IMR-90 (cell line): ENCODE measurements around the gene ADAMTS9. TPM values are rescaled to one million over a fixed set of nuclear protein-coding genes. Genes with fewer than 3 reads are reported as not detected.

Experiments
- ATAC-seq: fragments of 200-7000 bp; cut with Tn5 transposase; 2 replicates; pipeline ENCODE4 v1.9.1; 2020; ENCODE audit warnings: low read depth, mild to moderate bottlenecking, moderate library complexity
- BruUV-seq: library from RNA; stranded (reverse); fragments of 400-500 nt; replicated peaks from 2 replicates; lab custom pipeline; 2021; lab: Mats Ljungman, UMichigan
- CTCF ChIA-PET: fragments of 300-600 bp; formaldehyde crosslinking; extraction: SDS; loops from one replicate; lab custom pipeline; 2021; ENCODE audit warnings: antibody characterized with exemption; lab: Yijun Ruan, JAX
- POLR2A ChIA-PET: fragments of 300-600 bp; sonication (Branson Sonifier 250); formaldehyde crosslinking; loops from one replicate; lab custom pipeline; 2022; ENCODE audit warnings: antibody characterized with exemption; ENCODE audit not compliant: unreplicated experiment; lab: Charles Lee
- DNase-seq: peaks from one replicate; pipeline ENCODE4 v3.0.0; 2013
- H2AFZ ChIP-seq: replicated peaks from 2 replicates; pipeline ENCODE3; 2013; ENCODE audit warnings: low read length, mild to moderate bottlenecking; ENCODE audit not compliant: poor library complexity
- H2AK5ac ChIP-seq: 2 replicates; pipeline ENCODE4 v1.6.1; 2013; ENCODE audit warnings: low read depth, low read length, inconsistent platforms
- H2AK9ac ChIP-seq: replicated peaks from 2 replicates; pipeline ENCODE3; 2013; ENCODE audit warnings: mild to moderate bottlenecking, low read depth, low read length, moderate library complexity; ENCODE audit not compliant: poor library complexity
- H2BK120ac ChIP-seq: 2 replicates; pipeline ENCODE4 v1.6.1; 2013; ENCODE audit warnings: low read depth, low read length, inconsistent platforms
- H2BK15ac ChIP-seq: 3 replicates; pipeline ENCODE4 v1.6.1; 2013; ENCODE audit warnings: low read depth, low read length, inconsistent platforms
- H2BK20ac ChIP-seq: 2 replicates; pipeline ENCODE4 v1.6.1; 2013; ENCODE audit warnings: low read depth, mild to moderate bottlenecking, inconsistent platforms, low read length, moderate library complexity
- H2BK5ac ChIP-seq: 2 replicates; pipeline ENCODE4 v1.6.1; 2013; ENCODE audit warnings: mild to moderate bottlenecking, low read depth, low read length, inconsistent platforms; ENCODE audit not compliant: poor library complexity, severe bottlenecking
- H3K14ac ChIP-seq: replicated peaks from 2 replicates; pipeline ENCODE4 v1.6.1; 2013; ENCODE audit warnings: low read depth, low read length, inconsistent platforms
- H3K18ac ChIP-seq: 2 replicates; pipeline ENCODE4 v1.6.1; 2013; ENCODE audit warnings: low read depth, low read length, control low read depth
- H3K23ac ChIP-seq: 2 replicates; pipeline ENCODE4 v1.6.1; 2013; ENCODE audit warnings: low read depth, low read length, inconsistent platforms
- H3K27ac ChIP-seq: 2 replicates; pipeline ENCODE4 v1.5.1; 2013; ENCODE audit warnings: mild to moderate bottlenecking, control low read depth, low read length; ENCODE audit not compliant: insufficient read depth
- H3K27me3 ChIP-seq: 2 replicates; pipeline ENCODE4 v1.6.1; 2013; ENCODE audit warnings: low read length; ENCODE audit not compliant: control insufficient read depth, insufficient read depth
- H3K36me3 ChIP-seq: 2 replicates; pipeline ENCODE4 v1.6.1; 2013; ENCODE audit warnings: low read length, mixed read lengths; ENCODE audit not compliant: control insufficient read depth, insufficient read depth
- H3K4ac ChIP-seq: 2 replicates; pipeline ENCODE4 v1.6.1; 2013; ENCODE audit warnings: low read depth, low read length, inconsistent platforms
- H3K4me1 ChIP-seq: 2 replicates; pipeline ENCODE4 v1.6.1; 2013; ENCODE audit warnings: low read length, mixed read lengths; ENCODE audit not compliant: control insufficient read depth, insufficient read depth
- H3K4me2 ChIP-seq: 2 replicates; pipeline ENCODE4 v1.6.1; 2013; ENCODE audit warnings: low read depth, mild to moderate bottlenecking, control low read depth, low read length, moderate library complexity
- H3K4me3 ChIP-seq: 2 replicates; pipeline ENCODE4 v1.5.1; 2013; ENCODE audit warnings: low read depth, mild to moderate bottlenecking, control low read depth, low read length, moderate library complexity; ENCODE audit not compliant: insufficient read depth
- H3K56ac ChIP-seq: 2 replicates; pipeline ENCODE4 v1.6.1; 2013; ENCODE audit warnings: low read length, inconsistent platforms; ENCODE audit not compliant: insufficient read depth; ENCODE audit errors: extremely low read depth
- H3K79me1 ChIP-seq, 2 experiments: 2 replicates each; pipeline ENCODE4 v1.6.1; 2013; ENCODE audit warnings: low read length in 2 of 2, inconsistent platforms in 1 of 2, low read depth in 1 of 2
- H3K9ac ChIP-seq: 2 replicates; pipeline ENCODE4 v1.6.1; 2013; ENCODE audit warnings: low read depth, low read length, control low read depth
- H3K9me1 ChIP-seq: 2 replicates; pipeline ENCODE4 v1.6.1; 2013; ENCODE audit warnings: low read length, inconsistent platforms; ENCODE audit not compliant: insufficient read depth
- H3K9me3 ChIP-seq: 2 replicates; pipeline ENCODE4 v1.6.1; 2013; ENCODE audit warnings: low read length; ENCODE audit not compliant: control insufficient read depth, insufficient read depth
- H4K20me1 ChIP-seq: 2 replicates; pipeline ENCODE4 v1.6.1; 2013; ENCODE audit warnings: low read length, inconsistent platforms; ENCODE audit not compliant: insufficient read depth
- H4K5ac ChIP-seq: 2 replicates; pipeline ENCODE4 v1.6.1; 2013; ENCODE audit warnings: mild to moderate bottlenecking, low read depth, low read length, control low read depth
- H4K8ac ChIP-seq, 2 experiments: 2 replicates each; pipeline ENCODE4 v1.6.1; 2013; ENCODE audit warnings: low read depth in 2 of 2, low read length in 2 of 2, control low read depth in 1 of 2, inconsistent platforms in 1 of 2
- H4K91ac ChIP-seq: 2 replicates; pipeline ENCODE4 v1.6.1; 2013; ENCODE audit warnings: low read depth, low read length, inconsistent platforms; ENCODE audit not compliant: insufficient read depth
- BHLHE40 ChIP-seq: fragments of 150-350 bp; IDR thresholded peaks from 2 replicates; pipeline ENCODE4 v1.6.1; 2016; ENCODE audit warnings: mild to moderate bottlenecking, low read depth, low read length
- CEBPB ChIP-seq: IDR thresholded peaks from 2 replicates; pipeline ENCODE4 v1.6.1; 2012; ENCODE audit warnings: low read depth, low read length, improper control_type of control experiment
- CHD1 ChIP-seq: IDR thresholded peaks from 2 replicates; pipeline ENCODE4 v1.6.1; 2012; ENCODE audit warnings: low read depth, low read length, improper control_type of control experiment
- CTCF ChIP-seq: conservative IDR thresholded peaks from 2 replicates; pipeline ENCODE4 v1.5.1; 2012; ENCODE audit warnings: mild to moderate bottlenecking, low read depth, low read length, improper control_type of control experiment
- ELK1 ChIP-seq: fragments of 150-350 bp; IDR thresholded peaks from 2 replicates; pipeline ENCODE4 v1.6.1; 2016; ENCODE audit warnings: low read depth, mild to moderate bottlenecking, low read length, moderate library complexity, borderline replicate concordance
- MAFK ChIP-seq: IDR thresholded peaks from 2 replicates; pipeline ENCODE4 v1.6.1; 2012; ENCODE audit warnings: low read depth, low read length, improper control_type of control experiment
- MAZ ChIP-seq: IDR thresholded peaks from 2 replicates; pipeline ENCODE4 v1.6.1; 2012; ENCODE audit warnings: low read depth, mild to moderate bottlenecking, low read length, improper control_type of control experiment, moderate library complexity, borderline replicate concordance
- MXI1 ChIP-seq: IDR thresholded peaks from 2 replicates; pipeline ENCODE4 v1.6.1; 2012; ENCODE audit warnings: low read depth, mild to moderate bottlenecking, low read length, moderate library complexity, borderline replicate concordance
- POLR2A ChIP-seq: IDR thresholded peaks from 2 replicates; pipeline ENCODE4 v1.6.1; 2012; ENCODE audit warnings: mild to moderate bottlenecking, low read depth, low read length
- RAD21 ChIP-seq: IDR thresholded peaks from 2 replicates; pipeline ENCODE4 v1.6.1; 2012; ENCODE audit warnings: low read length, improper control_type of control experiment
- RCOR1 ChIP-seq: IDR thresholded peaks from 2 replicates; pipeline ENCODE4 v1.6.1; 2012; ENCODE audit warnings: mild to moderate bottlenecking, low read length, improper control_type of control experiment; ENCODE audit not compliant: insufficient replicate concordance
- RFX5 ChIP-seq: IDR thresholded peaks from 2 replicates; pipeline ENCODE4 v1.8.0; 2012; ENCODE audit warnings: low read depth, mild to moderate bottlenecking, low read length, moderate library complexity
- USF2 ChIP-seq: fragments of 150-350 bp; IDR thresholded peaks from 2 replicates; pipeline ENCODE4 v1.6.1; 2017; ENCODE audit warnings: mild to moderate bottlenecking, antibody characterized with exemption, low read length, low read depth
- WGBS, 2 experiments: methylation state at CpG; one replicate each; pipeline versions ENCODE4 v1.1.5 to v1.1.7; 2013; ENCODE audit warnings: missing lambda C conversion rate in 2 of 2; ENCODE audit not compliant: insufficient read length in 1 of 2; ENCODE audit errors: extremely low coverage in 2 of 2; 5-methylcytosine and 5-hydroxymethylcytosine counted together
- dilution Hi-C: fragments of 300-500 bp; cut with HindIII; formaldehyde crosslinking; loops from one replicate; pipeline ENCODE4 v1.14.3; 2018; ENCODE audit warnings: low sequenced_read_pairs; ENCODE audit not compliant: unreplicated experiment
- in situ Hi-C: fragments of 300-500 bp; cut with MboI; formaldehyde crosslinking; loops from 3 replicates; pipeline ENCODE4 v1.14.3; 2019; ENCODE audit warnings: low sequenced_read_pairs, inconsistent platforms, mixed read lengths
- intact Hi-C: fragments of 100-400 bp; cut with micrococcal nuclease; formaldehyde crosslinking; loops from 2 replicates; pipeline ENCODE4 v1.10.0; 2022
- polyA plus RNA-seq, 3 experiments: library from polyadenylated mRNA; depleted of rRNA; stranded (reverse); fragments of >200 nt; gene quantifications; 2 replicates each; pipeline ENCODE4 v1.2.3, GENCODE V29; 2012; ENCODE audit warnings: low replicate concordance in 1 of 3
- total RNA-seq: library from RNA; depleted of rRNA; stranded (reverse); fragments of >200 nt; gene quantifications from 2 replicates; pipeline ENCODE4 v1.2.3, GENCODE V29; 2012

Gene ADAMTS9
- total and polyA plus RNA-seq, 2 of the 4 experiments (the other 2 are of a cell fraction) = 0.55 to 1.1 TPM

GRCh38 chr3:64654013-64654412 is 33.8 kb downstream of the ADAMTS9 start:
- Histone ChIP-seq H2BK20ac (no peak overlapping the region), H3K4me2 (no peak overlapping the region), H3K9me1 (no peaks in the 10 kb centered on the region; the same call in 1 of the 2 replicates), H3K27ac (no peak overlapping the region), H3K14ac (no peak overlapping the region), H3K4me3 (no peak overlapping the region), H3K27me3 (no peaks in the 10 kb centered on the region), H3K9me3 (no peaks in the 10 kb centered on the region), H4K20me1 (no peaks in the 10 kb centered on the region), H3K23ac (no peak overlapping the region), H4K5ac (no peak overlapping the region), H2BK15ac (no peak overlapping the region), H3K56ac (no peak overlapping the region), H2AK9ac (no peak overlapping the region), H2AFZ (no peak overlapping the region), H3K9ac (no peak overlapping the region), H2BK120ac (no peak overlapping the region), H2AK5ac (no peak overlapping the region), H4K91ac (no peak overlapping the region), H2BK5ac (no peak overlapping the region), H4K8ac (no peak overlapping the region), H3K18ac (no peak overlapping the region), H3K4me1 (peaks cover 2% of the 10 kb centered on the region), H3K79me1 (no peaks in the 10 kb centered on the region), H3K4ac (no peak overlapping the region), H3K36me3 (peaks cover 12% of the 10 kb centered on the region)
- ChIA-PET CTCF (interaction anchor here (0.6 to 0.9 kb wide), 2 partner anchors 121 to 1033 kb away, joined by 3 to 5 read pairs; no protein-coding TSS in a partner anchor), POLR2A (no interaction called here)
- no peak for TF ChIP-seq RCOR1
- no peak for TF ChIP-seq RAD21
- TF ChIP-seq USF2 = no peak
- no peak for TF ChIP-seq MAZ
- no peak for TF ChIP-seq MXI1
- no peak for TF ChIP-seq BHLHE40
- TF ChIP-seq ELK1 = no peak
- no peak for TF ChIP-seq CHD1
- no peak for TF ChIP-seq RFX5
- TF ChIP-seq POLR2A = no peak
- TF ChIP-seq CTCF = no peak
- TF ChIP-seq CEBPB = no peak
- no peak for TF ChIP-seq MAFK
- no TSS peak for BruUV-seq
- ATAC-seq (no peak), DNase-seq (no peak)
- WGBS, 2 experiments = no CpG with 5 or more reads among the region's 5 CpGs
- dilution Hi-C loops (no loop called here), in situ Hi-C loops (no loop called here), intact Hi-C loops (no loop called here)
